ENCODE results near the gene HDAC3.

DNA sequence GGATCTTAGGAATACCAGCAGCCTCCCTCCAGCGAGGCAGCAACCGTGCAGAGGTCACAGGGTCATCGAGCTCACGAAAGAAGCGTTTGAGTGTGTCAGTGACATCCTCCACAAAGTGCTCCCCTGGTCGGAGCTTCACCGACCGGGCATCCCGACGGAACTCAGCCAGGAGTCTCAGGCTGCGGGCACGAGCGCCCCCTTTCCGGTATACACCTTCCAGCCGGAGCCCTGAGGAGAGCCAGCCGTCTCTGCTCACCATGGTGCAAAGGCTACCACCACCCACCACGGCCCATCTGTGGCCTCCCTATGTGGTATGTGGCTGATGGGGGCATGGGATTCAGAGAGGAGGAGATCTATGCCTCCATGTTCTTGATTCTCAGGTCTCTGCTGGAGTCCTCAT, 25.4 kb upstream of the HDAC3 start:
- TF ChIP-seq CTCF (conservative IDR thresholded peaks at IDR 0.05; ENCODE audit: low read length) (no peak), EZH2phosphoT487 (IDR thresholded peaks at IDR 0.05; ENCODE audit: borderline replicate concordance) (no peak)

Measured in Loucy (cell line).